GM19239 (cell line): ENCODE measurements around the gene RPS6KA5.
A peak's percentile ranks its signal among the peaks of the same experiment; 100 is the strongest.
"Not testable (repeated sequence)": the region's sequence is repeated elsewhere in the genome, so short reads cannot be mapped to it uniquely, and the experiment has no call there.

Experiments
- DNase-seq: peaks from one replicate; pipeline ENCODE4 v3.0.0; 2011; ENCODE audit warnings: low spot score; ENCODE audit not compliant: insufficient read length
- FAIRE-seq: peaks from 2 replicates; lab custom pipeline; 2011; peaks lifted over from hg19 to GRCh38; lab: Jason Lieb, UNC

The RPS6KA5 gene

GRCh38 chr14:90993792-90994191 lies 66.6 kb downstream of the RPS6KA5 start:
- no peak for DNase-seq
- no peak for FAIRE-seq

DNA sequence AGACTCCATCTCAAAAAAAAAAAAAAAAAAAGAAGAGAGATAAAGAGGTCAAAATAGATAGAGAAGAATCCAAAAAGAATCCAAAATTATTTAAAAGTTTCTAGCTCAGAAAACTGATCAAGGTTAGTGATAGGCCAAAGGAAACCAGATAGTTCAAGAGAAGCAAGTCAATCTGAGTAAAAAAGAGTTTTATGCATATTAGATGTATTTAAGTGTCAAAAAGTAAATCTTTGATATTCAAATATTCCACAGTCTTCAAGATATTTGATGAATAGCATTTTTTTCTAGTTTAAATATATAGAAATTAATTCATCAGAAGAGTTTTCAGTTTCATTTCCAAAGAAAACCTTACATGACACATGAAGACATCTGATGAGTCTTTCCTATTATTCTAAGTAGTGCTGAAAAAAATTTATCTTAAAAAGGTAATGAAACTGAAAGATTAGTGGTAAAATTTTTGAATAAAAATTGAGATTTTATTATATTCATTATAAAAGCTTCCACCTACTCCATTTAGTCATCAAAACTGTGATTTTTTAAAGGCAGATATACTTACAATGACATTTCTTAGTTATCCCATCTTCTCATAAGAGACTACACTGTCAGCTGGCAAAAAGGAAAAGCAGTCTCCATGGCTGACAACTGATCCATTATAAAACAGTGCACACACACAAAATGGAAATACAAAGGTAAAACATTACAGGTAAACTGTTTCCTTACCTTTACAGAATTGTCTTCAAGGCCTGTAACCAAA lies 68.6 kb downstream of the RPS6KA5 start:
- FAIRE-seq (no peak), DNase-seq (no peak)

GRCh38 chr14:90990141-90990540 lies 70.3 kb downstream of the RPS6KA5 start:
- no peak for FAIRE-seq

DNA sequence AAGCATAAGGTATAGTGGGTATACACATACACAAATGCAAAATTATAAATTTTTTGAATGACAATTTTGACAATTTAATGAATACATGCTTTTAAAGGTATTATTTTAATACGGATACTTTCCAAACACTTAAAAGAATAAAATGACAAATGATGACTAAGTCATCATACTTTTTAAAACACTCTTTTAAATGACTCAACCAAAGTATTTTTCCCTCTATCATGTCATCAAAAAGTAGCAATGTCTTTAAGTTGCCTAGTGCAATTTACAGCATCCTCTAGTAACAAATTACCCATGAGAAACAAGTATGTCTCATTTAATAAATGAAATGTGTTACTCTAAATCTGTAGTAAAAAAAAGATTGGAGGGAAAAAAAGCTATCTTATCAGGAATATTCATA lies 73.3 kb downstream of the RPS6KA5 start:
- no peak for DNase-seq
- no peak for FAIRE-seq

More at GRCh38 chr14:90990141-90990540, 70.3 kb downstream of the RPS6KA5 start:
- no peak for DNase-seq

- DNase-seq (no peak), FAIRE-seq (peak; percentile 55)
These were observed 73.9 kb downstream of the RPS6KA5 start for GRCh38 chr14:90986510-90986909.

- peak; percentile 14 for DNase-seq
- peak; percentile 87 for FAIRE-seq
These were observed 74.7 kb downstream of the RPS6KA5 start for GRCh38 chr14:90985601-90986242.

- FAIRE-seq: no peak
- no peak for DNase-seq
These were observed 76.9 kb downstream of the RPS6KA5 start for GRCh38 chr14:90983560-90983959.

DNA sequence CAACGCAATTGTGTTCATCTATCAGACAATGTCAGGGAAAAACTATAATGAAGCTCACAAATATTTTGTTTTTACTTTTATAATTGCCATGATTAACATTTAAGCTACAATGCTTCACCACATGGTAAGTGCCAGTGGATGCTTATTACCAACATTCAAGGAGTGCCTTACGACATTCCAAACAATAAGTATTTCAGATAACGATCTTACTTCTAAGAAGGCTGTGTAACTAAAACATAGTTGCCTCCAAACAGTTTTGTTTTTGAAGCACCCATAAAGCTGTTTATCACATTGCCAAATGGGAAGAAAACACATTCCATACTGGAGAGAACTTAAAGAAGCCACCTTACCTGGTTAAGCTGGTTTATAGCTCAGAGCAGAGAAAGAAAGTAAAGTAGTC lies 78.8 kb downstream of the RPS6KA5 start:
- FAIRE-seq (no peak), DNase-seq (no peak)

GRCh38 chr14:90980636-90981035 lies 79.8 kb downstream of the RPS6KA5 start:
- not testable (repeated sequence) for DNase-seq, FAIRE-seq

GRCh38 chr14:90979515-90979914 lies 80.9 kb downstream of the RPS6KA5 start:
- DNase-seq: no peak
- FAIRE-seq: no peak

- no peak for DNase-seq
- FAIRE-seq: peak; percentile 63
These were observed 84.3 kb downstream of the RPS6KA5 start for GRCh38 chr14:90976101-90976500.

GRCh38 chr14:90971687-90972086 lies 88.8 kb downstream of the RPS6KA5 start:
- DNase-seq: no peak
- no peak for FAIRE-seq

DNA sequence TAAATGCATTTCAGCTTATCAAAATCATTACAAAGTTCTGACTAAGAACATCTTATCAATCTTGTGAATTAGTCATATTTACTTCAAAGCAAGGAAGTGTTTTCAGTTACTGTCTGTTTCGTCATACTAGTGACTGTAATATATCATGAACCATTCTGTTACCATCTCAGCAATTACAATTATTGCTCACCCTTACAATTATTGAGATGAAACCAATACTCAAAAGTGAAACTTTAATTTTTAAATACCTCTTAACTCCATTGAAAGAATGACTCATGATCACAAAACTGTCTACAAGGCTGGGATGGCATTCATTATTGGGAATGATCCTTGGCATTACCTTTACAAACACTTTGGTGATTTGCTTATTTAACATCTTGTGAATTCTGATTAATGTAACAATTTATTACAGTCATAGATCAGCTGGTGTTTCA lies 90.3 kb downstream of the RPS6KA5 start:
- FAIRE-seq (peak; percentile 23), DNase-seq (no peak)

DNA sequence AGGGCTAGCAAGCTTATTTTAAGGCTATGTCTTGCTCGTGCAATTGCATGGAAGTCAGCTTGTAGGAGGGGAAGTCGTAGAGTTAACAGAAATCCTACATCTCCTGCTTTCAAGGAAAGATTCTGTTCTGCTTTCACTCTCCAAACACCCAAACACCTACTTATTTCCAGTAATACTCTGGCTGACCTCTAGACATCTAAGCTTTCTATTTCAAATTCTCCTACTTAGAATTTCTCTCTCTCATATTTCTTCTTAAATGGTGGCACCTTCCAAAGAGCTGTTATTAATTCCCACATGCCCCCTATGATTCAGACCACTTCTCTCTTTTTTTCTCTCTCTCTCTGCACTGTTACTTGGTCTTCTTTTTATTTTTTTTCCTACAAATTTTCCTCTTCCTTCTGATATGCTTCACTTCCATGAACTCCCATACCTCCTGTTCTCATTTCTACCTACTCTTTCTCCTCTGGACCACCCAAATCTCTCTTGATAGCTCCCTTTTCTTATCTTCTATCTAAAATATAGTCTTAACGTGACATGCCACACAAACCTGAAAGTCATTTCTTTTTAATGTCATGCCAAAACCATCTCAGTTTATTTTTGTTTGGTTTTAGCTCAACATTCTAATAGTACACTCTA lies 90.8 kb downstream of the RPS6KA5 start:
- DNase-seq (no peak), FAIRE-seq (no peak)

- DNase-seq: no peak
- no peak for FAIRE-seq
These were observed 92.4 kb downstream of the RPS6KA5 start for GRCh38 chr14:90968025-90968424.

DNA sequence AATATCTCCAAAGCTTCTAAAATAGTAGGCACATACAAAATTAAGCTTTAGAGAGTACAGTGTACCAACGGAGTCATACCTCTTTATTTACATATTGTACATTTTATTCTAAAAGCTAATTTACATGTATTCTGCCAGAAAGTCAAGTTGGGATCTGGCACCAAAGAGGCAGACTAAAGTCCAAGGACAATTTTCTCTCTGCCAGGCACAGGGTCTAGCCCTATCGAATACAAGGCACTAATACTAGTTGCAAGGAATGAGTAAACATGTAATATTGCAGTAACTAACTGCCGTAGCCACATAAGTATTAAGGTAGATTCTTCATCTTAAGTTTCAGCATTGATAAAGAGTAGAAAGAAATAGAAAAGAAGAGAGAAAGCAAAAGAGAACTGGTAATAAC lies 93.9 kb downstream of the RPS6KA5 start:
- DNase-seq (no peak), FAIRE-seq (no peak)

GRCh38 chr14:90965765-90966164 lies 94.7 kb downstream of the RPS6KA5 start:
- no peak for FAIRE-seq
- DNase-seq: no peak

GRCh38 chr14:90963343-90963742 lies 97.1 kb downstream of the RPS6KA5 start:
- FAIRE-seq (no peak), DNase-seq (no peak)

- FAIRE-seq (no peak), DNase-seq (no peak)
These were observed 97.8 kb downstream of the RPS6KA5 start for GRCh38 chr14:90962505-90963109.

GRCh38 chr14:90960818-90961217 lies 99.6 kb downstream of the RPS6KA5 start:
- no peak for DNase-seq
- FAIRE-seq: no peak

DNA sequence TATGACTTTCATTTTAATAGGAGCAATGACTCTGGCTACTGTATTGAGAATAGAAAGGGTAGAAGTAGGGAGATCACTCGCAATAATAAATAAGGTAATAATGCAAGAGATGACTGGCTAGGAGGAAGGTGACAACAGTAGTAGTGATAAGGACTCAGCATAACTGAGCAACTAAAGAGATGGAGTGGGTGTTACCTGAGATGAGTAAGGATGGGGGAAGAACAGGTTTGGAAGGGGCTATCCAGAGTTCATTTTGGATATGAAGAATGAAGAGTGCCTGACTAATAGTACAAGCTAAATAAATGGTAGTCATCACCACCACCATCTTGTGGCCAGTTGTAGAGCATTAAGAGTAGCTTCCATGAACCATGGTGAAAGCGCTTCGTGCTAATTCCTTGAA lies 101.1 kb downstream of the RPS6KA5 start:
- FAIRE-seq (no peak), DNase-seq (no peak)
